ENCODE results near the gene TMEM53. TPM values are rescaled to one million over a fixed set of nuclear protein-coding genes. Genes with fewer than 3 reads are reported as not detected.
A peak's percentile ranks its signal among the peaks of the same experiment; 100 is the strongest.

TMEM53 gene
- total and polyA plus RNA-seq, 8 donors = 2.4 to 22.8 (median 7.0) TPM

GRCh38 chr1:44631647-44632539 lies 42.4 kb downstream of the TMEM53 start:
- intact Hi-C loops (cut with DNase I; ENCODE audit: low total_unique reads) = no loop called here
- TF ChIP-seq POLR2A (IDR thresholded peaks at IDR 0.05) (peak in 1 of 4 donors; percentile 50), EP300 (IDR thresholded peaks at IDR 0.05) (no peak), CTCF (IDR thresholded peaks at IDR 0.05) (no peak), POLR2AphosphoS5 (IDR thresholded peaks at IDR 0.05) (peak; percentile 65 to 92 (median 83))
- WGBS, 5 donors = 0 to 1% (median 0%) methylated on average over 44 to 88 of the region's 88 CpGs
- peaks cover 19 to 50% (median 36%) of the 10 kb centered on the region in 4 donors for H3K4me1 ChIP-seq
- peak overlapping the region; percentile 87 to 96 (median 92) for H3K27ac ChIP-seq
- no peaks in the 10 kb centered on the region for H3K27me3 ChIP-seq
- peak; percentile 91 to 97 for DNase-seq
- peak overlapping the region; percentile 83 to 95 (median 83) for H3K4me3 ChIP-seq
- no peaks in the 10 kb centered on the region for H3K9me3 ChIP-seq
- peaks cover 20 to 39% (median 38%) of the 10 kb centered on the region in 4 donors for H3K36me3 ChIP-seq

GRCh38 chr1:44631333-44631646 lies 43.0 kb downstream of the TMEM53 start:
- no peaks in the 10 kb centered on the region for H3K9me3 ChIP-seq
- H3K36me3 ChIP-seq = peaks cover 14 to 33% (median 32%) of the 10 kb centered on the region in 4 donors
- H3K4me1 ChIP-seq = peaks cover 16 to 44% (median 33%) of the 10 kb centered on the region in 4 donors
- H3K4me3 ChIP-seq = peak overlapping the region; percentile 83 to 95 (median 83)
- intact Hi-C loops (cut with DNase I; ENCODE audit: low total_unique reads) = no loop called here
- 11 to 29% (median 18%) methylated on average over 2 to 8 of the region's 8 CpGs for WGBS, 5 donors
- peak overlapping the region; percentile 87 to 96 (median 92) for H3K27ac ChIP-seq
- TF ChIP-seq POLR2A (IDR thresholded peaks at IDR 0.05) (no peak), EP300 (IDR thresholded peaks at IDR 0.05) (peak; percentile 23)
- no peaks in the 10 kb centered on the region for H3K27me3 ChIP-seq
- no peak for DNase-seq

DNA sequence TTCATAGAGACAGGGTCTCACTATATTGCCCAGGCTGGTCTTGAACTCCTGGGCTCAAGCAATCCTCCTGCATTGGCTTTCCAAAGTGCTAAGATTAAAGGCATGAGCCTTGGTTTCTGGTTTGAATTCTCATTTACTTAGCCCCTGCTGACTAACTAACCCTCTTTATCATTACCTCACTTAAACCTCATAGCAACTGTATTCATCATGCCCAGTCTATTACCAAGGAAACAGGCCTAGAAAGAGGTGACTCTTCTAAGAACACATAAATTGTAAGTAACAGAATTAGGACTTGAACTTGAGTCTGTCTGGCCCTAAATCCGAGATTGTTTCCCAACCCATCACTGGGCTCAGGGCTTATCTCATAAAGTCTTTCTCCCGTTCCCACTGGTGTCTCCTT lies 44.2 kb downstream of the TMEM53 start:
- Histone ChIP-seq H3K4me3 (no peak overlapping the region), H3K36me3 (peaks cover 3 to 22% (median 20%) of the 10 kb centered on the region in 4 donors), H3K4me1 (peaks cover 16 to 35% (median 30%) of the 10 kb centered on the region in 4 donors), H3K27me3 (no peaks in the 10 kb centered on the region), H3K27ac (no peak overlapping the region), H3K9me3 (no peaks in the 10 kb centered on the region)
- TF ChIP-seq EP300 (IDR thresholded peaks at IDR 0.05) (no peak), CTCF (IDR thresholded peaks at IDR 0.05) (no peak), POLR2A (IDR thresholded peaks at IDR 0.05) (no peak), POLR2AphosphoS5 (IDR thresholded peaks at IDR 0.05) (no peak)
- WGBS, 5 donors = 93 to 100% (median 97%) methylated on average over 2 of the region's 2 CpGs
- no peak for DNase-seq
- intact Hi-C loops (cut with DNase I; ENCODE audit: low total_unique reads) = no loop called here

DNA sequence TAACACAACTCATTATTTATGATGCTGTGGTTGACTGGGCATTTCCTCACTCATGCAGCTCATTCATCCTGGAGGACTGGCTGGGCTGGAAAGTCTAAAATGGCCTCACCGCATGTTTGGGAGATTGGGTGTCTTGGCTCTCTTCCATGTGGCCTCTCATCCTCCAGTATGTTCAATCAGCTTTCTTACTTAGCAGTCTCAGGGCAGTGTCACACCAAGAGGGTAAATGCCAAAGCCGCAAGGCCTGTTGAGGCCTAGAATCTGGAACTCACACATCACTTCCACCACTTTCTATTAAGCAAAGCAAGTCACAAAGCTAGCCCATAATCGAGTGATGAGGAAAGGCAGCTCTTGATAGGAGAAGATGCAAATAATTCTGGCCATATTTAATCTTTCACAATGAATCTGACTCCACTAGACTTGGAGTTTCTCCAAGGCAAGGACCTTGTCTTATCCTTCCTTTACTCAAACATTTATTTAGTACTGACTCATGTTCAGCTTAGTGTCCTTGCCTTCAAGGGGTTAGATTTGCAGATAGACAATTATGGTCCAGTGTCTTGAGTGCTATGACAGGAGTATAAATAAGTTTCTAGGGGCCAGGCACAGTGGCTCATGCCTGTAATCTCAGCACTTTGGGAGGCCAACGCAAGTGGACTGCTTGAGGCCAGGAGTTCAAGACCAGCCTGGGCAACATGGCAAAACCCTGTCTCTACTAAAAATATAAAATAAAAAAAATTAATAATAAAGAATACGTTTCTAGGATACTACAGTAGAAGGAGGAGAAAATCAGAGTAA lies 45.1 kb downstream of the TMEM53 start:
- H3K9me3 ChIP-seq = no peaks in the 10 kb centered on the region
- 72 to 82% (median 73%) methylated on average over 5 of the region's 5 CpGs for WGBS, 5 donors
- no peak for DNase-seq
- no peaks in the 10 kb centered on the region for H3K27me3 ChIP-seq
- no peak for TF ChIP-seq CTCF (IDR thresholded peaks at IDR 0.05)
- TF ChIP-seq POLR2AphosphoS5 (IDR thresholded peaks at IDR 0.05) = peak in 1 of 3 donors; percentile 31
- TF ChIP-seq EP300 (IDR thresholded peaks at IDR 0.05) = no peak
- peaks cover 16 to 26% (median 22%) of the 10 kb centered on the region in 4 donors for H3K4me1 ChIP-seq
- H3K36me3 ChIP-seq = peaks cover 0 to 12% (median 11%) of the 10 kb centered on the region in 4 donors
- intact Hi-C loops (cut with DNase I; ENCODE audit: low total_unique reads) = no loop called here
- H3K27ac ChIP-seq = no peak overlapping the region
- no peak overlapping the region for H3K4me3 ChIP-seq

Data from stomach (tissue), 9 donors.